HG02885 (cell line): ENCODE data around the gene TMPRSS12.
"Not testable (repeated sequence)": the region's sequence is repeated elsewhere in the genome, so short reads cannot be mapped to it uniquely, and the experiment has no call there.

Experiments
- ATAC-seq: cut with Tn5 transposase; IDR thresholded peaks from one replicate; pipeline ENCODE4 v1.9.1; 2021; ENCODE audit warnings: mild to moderate bottlenecking; ENCODE audit not compliant: unreplicated experiment, poor library complexity

TMPRSS12 gene, protein sequence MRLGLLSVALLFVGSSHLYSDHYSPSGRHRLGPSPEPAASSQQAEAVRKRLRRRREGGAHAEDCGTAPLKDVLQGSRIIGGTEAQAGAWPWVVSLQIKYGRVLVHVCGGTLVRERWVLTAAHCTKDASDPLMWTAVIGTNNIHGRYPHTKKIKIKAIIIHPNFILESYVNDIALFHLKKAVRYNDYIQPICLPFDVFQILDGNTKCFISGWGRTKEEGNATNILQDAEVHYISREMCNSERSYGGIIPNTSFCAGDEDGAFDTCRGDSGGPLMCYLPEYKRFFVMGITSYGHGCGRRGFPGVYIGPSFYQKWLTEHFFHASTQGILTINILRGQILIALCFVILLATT

DNA sequence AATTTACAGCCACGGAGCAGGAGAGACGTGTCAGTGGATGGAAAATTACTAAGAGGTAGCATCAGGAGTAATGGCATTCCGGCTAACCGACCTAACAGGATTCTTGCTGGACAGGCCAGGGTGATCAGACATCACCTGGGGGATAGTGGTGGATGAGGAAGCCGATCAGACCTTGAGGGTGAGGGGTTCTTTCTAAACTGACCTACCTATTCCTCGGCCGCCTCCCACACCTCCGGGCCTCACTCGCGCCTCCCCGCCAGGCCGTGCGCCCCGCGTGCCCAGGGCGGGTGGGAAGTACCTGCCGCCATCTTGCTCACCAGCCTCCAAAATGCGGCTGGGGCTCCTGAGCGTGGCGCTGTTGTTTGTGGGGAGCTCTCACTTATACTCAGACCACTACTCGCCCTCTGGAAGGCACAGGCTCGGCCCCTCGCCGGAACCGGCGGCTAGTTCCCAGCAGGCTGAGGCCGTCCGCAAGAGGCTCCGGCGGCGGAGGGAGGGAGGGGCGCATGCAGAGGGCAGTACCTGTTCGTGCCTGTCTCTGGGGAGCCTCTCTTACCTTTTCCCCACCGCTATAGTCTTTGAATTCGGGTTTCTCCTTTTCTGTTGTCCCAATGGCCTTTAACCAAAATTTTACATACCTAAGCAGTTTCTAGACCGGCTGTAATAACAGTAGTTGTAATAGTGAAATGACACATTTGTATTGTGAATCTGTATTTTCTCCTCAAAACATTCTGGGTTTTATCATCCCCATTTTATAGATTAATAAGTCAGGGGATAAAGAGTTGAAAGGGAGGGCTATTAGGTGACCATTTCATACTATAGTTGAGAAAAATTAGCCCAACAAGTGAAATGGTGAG, at the start of gene TMPRSS12:
Gene TMPRSS12, plus strand, starts transcription at position 290 of the 857 bp plus-strand sequence. Its CDS starts 39 bp downstream, at position 329.
- ATAC-seq, result no peak

DNA sequence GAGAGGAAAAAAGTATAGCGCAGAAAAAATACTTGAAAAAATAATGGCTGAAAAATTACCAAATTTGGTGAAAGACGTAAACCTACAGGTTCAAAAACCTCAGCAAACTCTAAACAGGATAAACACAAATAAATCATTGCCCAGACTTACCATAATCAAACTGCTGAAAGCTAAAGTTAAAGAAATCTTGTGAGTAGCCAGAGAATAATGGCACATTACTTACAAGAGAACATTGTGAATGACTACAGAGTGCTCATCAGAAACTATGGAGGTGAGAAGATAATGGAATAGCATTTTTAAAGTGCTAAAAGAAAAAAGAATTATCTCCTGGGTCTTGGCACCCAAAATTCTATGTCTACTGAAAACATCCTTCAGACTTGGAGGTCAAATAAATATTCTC, 42.8 kb upstream of the TMPRSS12 start:
- ATAC-seq, result no peak

DNA sequence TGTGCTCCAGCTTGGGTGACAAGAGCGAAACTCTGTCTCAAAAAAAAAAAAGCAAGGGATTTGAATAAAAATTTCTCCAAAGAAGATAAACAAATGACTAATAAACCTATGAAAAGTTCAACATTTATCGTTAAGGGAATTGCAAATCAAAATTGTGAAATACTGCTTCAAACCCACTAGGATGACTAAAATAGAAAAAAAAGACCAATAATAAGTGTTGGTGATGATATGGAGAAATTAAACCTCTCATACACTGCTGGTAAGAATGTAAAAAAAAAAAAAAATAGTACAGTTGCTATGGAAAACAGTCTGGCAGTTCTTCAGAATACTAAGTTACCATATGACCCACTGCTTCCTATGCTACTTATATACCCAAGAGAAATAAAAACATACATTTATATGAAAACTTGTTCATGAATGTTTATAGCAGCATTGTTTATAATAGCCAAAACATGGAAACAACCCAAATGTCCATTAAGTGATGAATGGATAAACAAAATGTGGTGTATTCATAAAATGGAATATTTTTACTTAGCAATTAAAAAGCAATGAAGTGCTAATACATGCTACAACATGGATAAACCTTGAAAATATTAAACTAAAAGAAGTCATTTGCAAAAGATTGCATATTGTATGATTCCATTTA, 39.4 kb upstream of the TMPRSS12 start:
- no peak for ATAC-seq

DNA sequence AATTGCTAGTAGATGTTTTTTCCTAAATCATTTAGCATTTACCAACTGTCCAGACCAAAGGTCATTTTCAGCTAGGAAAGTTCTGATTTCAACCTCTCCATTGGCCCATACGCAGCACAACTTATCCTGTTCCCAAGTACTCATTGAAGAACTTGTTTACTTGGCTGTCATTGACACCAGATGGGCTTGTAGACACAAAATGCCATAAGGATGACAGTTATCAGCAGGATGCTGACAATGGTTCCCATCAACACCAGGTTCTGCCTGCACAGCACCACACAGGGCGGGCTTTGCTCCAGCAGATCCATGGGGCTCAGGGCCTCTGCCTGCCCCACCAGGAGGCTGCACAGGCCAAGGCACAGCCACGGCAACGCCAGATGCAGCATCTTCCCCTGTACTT, 36.5 kb upstream of the TMPRSS12 start:
- ATAC-seq, result no peak

DNA sequence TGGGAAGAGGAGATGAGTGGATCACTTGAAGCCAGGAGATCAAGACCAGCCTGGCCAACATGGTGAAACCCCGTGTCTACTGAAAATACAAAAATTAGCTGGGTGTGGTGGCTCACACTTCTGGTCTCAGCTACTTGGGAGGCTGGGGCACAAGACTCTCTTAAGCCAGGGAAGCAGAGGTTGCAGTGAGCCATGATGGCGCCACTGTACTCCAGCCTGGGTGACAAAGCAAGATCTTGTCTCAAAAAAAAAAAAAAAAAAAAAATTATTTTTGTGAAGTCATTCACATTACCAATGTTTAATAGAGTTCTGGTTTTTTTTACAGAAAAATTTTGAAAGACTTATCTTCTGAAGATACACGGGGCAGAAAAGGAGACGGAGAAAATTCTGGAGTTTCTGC, 33.6 kb upstream of the TMPRSS12 start:
- not testable (repeated sequence) for ATAC-seq

DNA sequence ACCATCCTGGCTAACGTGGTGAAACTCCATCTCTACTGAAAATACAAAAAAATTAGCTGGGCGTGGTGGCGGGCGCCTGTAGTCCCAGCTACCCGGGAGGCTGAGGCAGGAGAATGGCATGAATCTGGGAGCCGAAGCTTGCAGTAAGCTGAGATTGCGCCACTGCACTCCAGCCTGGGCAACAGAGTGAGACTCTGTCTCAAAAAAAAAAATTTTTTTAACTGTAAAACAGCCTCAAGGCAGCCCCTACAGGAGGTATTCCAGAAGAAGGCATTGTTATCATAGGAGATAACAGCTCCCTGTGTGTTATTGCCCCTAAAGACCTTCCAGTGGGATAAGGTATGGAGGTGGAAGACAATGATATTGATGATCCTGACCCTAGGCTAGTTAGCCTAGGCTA, 27.8 kb upstream of the TMPRSS12 start:
- ATAC-seq, result not testable (repeated sequence)

DNA sequence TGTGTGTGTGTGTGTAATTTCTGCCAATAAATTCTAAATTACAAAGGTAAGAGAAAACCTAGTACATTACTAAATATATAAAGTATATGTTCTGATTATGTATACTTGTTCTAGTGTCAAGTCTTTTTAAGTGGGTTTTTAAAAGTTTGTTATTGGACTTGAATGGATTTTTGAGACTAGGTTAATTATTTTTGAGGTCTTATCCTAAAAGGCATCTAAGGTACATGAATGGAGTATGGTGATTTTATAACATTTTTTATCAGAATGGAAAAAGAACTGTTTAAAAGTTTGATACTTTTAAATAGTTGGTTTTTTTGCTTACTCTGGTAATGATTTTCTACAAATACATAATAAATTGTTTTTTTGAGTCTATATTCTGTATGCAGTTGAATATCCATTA, 22.5 kb upstream of the TMPRSS12 start:
- no peak for ATAC-seq

DNA sequence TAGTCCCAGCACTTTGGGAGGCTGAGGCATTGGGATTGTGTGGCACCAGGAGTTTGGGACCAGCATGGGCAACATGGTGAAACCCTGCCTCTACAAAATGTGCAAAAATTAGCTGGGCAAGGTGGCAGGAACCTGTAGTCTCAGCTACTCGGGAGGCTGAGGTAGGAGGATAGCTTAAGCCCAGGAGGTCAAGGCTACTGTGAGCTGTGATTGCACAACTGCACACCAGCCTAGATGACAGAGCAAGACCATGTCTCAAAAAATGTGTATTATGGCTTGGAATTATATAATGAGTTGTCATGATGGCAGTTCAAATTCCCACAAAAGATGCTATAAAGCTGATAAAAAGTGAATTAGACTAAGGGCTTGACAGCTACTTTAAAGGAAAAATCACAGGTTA, 20.6 kb upstream of the TMPRSS12 start:
- ATAC-seq, result no peak

DNA sequence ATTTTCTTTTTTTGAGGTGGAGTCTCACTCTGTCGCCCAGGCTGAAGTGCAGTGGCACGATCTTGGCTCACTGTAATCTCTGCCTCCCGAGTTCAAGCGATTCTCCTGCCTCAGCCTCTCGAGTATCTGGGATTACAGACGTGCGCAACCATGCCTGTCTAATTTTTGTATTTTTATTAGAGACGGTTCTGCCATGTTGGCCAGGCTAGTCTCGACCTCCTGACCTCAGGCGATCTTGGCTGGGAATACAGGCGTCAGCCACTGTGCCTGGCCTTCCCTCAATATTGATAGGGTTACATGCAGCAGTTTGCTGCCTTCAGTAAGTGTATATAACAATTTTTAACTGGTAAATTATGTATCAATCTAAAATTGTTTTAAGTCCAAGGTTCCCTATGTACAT, 19.0 kb upstream of the TMPRSS12 start:
- ATAC-seq, result not testable (repeated sequence)

DNA sequence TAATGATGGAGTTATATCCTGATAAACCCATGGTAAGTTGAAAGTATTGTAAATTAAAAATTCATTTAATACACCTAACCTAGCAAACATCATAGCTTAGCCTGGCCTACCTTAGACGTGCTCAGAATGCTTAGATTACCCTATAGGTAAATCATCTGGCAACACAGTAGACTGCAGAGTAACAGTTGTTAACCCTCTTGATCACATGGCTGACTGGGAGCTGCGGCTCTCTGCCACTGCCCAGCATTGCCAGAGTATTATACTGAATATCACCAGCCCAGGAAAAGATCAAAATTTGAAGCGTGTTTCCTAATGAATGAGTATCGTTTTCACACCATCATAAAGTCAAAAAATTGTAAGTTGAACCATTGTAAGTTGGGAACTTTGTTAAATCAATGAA, 17.8 kb upstream of the TMPRSS12 start:
- ATAC-seq, result no peak

DNA sequence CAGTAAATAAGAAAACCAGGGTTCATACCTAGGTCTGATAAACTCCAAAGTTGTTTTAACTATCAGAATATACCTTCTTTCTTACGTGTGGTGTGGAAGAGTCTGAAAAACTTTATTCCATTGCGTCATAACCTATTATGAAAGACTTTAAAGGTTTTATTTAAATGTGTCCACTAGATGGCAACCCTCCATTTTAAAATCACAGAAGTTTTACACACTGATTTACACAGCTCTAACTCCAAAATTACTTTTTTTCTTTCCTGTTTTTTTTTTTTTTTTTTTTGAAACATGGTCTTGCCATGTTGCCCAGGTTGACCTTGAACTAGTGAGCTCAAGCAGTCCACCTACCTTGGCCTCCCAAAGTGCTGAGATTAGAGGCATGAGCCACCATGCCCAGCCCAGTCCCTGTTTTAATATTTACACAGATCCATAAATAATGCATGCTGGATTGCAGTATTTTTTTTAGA, 17.3 kb upstream of the TMPRSS12 start:
- ATAC-seq, result no peak

DNA sequence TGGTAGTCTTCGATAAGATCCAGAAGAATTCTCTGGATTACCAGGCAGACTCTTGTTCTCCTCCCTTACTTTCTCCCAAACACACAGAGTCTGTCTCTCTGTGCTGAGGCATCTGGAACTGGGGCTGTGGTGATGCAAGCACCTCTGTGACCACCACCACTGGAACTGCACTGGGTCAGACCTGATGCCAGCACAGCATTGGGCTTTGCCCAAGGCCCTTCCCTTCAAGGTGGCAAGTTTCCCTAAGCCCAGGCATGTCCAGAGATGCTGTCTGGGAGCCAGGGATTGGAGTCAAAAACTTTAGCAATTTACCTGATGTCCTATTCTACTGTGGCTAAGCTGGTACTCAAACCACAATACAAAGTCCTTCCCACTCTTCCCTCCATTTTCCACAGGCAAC, 14.6 kb upstream of the TMPRSS12 start:
- no peak for ATAC-seq

DNA sequence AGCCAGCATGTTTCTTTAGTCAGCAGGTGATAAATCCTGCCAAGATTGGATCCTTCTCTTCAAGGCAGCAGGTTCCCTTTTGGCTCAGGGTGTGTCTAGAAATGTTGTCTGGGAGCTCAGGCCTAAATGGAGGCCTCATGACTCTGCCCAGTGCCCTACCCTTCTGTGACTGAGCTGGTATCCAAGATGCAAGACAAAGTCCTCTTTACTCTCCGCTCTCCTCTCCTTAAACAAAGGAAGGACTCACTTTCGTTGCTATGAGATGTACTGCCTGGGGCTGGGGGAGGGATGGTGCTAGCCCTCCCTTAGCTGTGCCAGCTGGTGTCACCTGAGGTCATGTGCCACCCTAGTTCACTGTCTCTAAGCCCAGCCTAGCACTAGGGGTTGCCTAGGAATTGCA, 13.8 kb upstream of the TMPRSS12 start:
- no peak for ATAC-seq

DNA sequence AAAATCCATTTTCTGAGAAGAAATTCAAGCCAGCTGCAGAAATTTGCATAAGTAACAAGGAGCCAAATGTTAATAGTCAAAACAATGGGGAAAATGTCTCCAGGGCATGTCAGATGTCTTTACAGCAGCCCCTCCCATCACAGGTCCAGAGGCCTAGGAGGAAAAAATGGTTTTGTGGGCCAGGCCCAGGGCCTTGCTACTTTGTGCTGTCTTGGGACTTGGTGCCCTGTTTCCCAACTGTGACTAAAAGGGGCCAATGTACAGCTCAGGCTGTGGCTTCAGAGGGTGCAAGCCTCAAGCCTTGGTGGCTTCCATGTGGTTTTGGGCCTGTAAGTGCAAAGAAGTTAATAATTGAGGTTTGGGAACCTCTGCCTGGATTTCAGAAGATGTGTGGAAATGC, 8.9 kb upstream of the TMPRSS12 start:
- ATAC-seq, result not testable (repeated sequence)

DNA sequence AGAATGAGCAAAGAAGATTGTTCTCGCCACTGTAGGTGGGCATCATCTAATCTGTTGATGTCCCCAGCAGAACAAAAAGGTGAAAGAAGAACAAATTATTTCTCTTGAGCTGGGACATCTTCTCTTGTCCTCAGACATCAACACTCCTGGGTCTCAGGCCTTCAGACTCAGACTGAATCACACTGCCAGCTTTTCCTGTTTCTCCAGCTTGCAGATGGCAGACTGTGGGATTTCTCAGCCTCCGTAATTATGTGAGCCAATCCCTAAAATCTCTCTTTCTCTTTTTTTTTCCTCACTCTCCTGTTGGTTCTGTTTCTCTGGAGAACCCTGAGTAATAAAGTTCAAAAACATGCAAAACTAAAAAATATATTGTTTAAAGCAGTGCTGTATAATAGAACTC, 3.7 kb upstream of the TMPRSS12 start:
- ATAC-seq, result no peak

DNA sequence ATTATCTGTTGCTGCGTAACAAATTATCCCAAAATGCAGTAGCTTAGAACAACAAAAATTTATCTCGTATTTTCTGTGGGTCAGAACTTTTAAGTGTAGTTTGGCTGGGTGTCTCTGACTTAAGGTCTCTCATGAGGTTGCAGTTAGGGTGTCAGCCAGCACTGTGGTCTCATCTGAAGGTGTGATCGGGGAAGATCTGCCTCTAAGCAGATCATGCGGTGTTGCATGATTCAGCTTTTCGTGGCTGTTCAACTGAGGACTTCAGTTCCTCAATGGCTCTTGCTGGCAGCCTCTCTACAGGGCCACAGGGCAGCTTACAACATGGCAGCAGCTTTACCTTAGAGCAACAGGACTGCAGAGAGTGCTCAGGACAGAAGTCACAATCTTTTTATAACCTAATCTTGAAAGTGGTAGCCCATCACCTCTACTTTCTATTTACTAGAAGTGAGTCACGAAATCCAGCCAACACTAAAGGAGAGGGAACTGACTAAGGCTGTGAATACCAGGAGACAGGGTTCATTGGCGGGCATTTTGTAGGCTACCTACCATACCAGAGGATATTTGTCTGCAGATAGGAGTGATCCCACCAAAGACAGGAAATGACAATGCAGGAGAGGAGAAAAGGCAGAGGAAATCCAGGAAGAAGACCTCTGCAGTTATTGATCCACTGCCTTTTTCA, 1.8 kb upstream of the TMPRSS12 start:
- ATAC-seq, result no peak

DNA sequence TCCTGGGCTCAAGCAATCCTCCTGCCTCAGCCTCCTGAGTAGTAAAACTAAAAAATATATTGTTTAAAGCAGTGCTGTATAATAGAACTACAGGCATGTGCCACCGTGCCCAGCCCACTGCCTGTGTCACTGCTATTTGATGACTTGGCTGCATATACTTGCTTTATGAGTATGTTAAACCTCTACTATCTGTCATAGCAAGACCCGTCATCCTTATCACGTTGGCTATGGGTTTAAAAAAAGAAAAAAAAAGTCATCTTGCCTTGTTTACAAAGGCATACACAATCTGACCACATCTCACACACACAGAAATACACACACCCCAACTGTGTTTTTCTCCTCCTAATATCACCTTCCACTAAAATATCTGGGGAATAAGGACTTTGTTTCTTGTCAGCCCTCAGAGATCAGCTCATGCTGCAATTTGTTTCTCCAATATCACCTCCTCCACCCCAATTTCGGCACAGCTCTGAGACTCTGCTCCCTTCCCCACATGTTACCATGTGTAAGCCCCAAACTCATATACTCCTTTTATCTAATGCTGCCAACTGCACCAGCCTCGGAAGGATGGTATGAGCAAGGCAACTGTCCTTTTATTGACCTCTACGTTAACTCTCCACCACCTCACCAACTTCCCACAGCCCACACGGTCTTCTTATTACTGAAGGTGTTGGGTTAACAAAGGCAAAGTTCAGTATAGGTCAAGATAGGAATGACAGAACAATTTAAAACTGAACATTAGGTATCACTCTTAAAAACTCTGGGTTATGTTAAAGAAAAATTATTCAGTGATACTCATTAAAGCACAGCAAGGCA, 802 bp upstream of the TMPRSS12 start:
- no peak for ATAC-seq

DNA sequence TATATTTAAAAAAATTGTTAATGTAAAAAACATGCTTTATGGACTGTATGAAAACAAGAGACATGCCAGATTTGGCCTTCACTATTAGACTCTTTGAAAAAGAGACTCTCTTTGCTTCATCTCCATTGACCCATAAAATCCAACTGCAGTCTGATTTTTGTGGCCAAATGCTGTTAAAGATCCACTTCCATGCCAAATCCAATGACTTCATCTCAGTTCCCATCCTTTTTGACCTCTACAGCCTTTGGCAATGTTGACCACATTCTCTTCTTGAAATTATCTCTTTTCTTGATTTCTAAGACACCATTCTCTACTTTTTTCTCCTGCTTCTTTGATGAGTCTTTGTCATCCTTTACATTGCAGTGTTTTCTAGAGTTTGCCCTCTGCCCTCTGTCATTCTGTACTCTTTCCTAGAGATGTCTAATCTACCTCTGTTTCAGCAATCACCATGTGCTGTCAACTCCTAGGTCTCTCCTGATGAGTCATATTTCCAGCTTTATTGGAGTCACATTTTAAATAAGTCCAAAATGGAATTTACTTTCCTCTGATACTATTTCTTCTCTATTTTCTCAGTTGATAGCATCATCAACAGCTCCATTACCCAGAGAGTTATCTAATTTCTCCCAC, 2.4 kb downstream of the TMPRSS12 start:
- ATAC-seq, result no peak

DNA sequence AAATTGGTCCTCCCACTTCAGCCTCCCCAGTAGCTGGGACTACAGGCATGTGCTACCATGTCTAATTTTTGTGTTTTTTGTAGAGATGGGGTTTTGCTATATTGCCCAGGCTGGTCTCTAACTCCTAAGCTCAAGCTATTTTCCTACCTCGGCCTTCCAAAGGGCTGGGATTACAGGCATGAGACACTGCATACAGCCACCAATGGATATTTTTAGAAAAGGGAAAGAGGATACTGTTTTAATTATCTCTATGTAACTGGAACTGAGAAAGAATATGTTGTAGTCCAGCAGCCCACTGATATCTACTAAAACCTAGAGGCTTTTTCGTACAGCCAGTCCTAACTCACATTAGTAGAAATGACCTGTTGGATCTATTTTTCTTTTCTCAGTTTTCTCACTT, 6.2 kb downstream of the TMPRSS12 start:
- ATAC-seq, result no peak
